ENCODE measurements around the gene CNTNAP2.
"Not testable (repeated sequence)": the region's sequence is repeated elsewhere in the genome, so short reads cannot be mapped to it uniquely, and the experiment has no call there.

The CNTNAP2 gene

GRCh38 chr7:147593271-147594057 is 1476.9 kb downstream of the CNTNAP2 start:
- no peak overlapping the region for H3K9ac ChIP-seq
- no peak for TF ChIP-seq Cebpa-rat (IDR thresholded peaks at IDR 0.05)
- H3K27ac ChIP-seq = no peak overlapping the region
- H3K4me2 ChIP-seq = no peak overlapping the region
- no peaks in the 10 kb centered on the region for H3K27me3 ChIP-seq
- no peaks in the 10 kb centered on the region for H4K20me1 ChIP-seq
- H3K36me3 ChIP-seq = no peaks in the 10 kb centered on the region
- H3K9me3 ChIP-seq = peaks cover 8% of the 10 kb centered on the region; the same call in 1 of the 2 replicates
- H3K4me1 ChIP-seq = no peaks in the 10 kb centered on the region
- no peak overlapping the region for H3K4me3 ChIP-seq

- TF ChIP-seq Cebpa-rat (IDR thresholded peaks at IDR 0.05) = no peak
- no peak overlapping the region for H3K4me3 ChIP-seq
- H4K20me1 ChIP-seq = no peaks in the 10 kb centered on the region
- H3K9ac ChIP-seq = no peak overlapping the region
- no peaks in the 10 kb centered on the region for H3K27me3 ChIP-seq
- no peaks in the 10 kb centered on the region for H3K4me1 ChIP-seq
- no peaks in the 10 kb centered on the region for H3K36me3 ChIP-seq
- no peak overlapping the region for H3K4me2 ChIP-seq
- H3K9me3 ChIP-seq = peaks cover 14% of the 10 kb centered on the region; the same call in 1 of the 2 replicates
- H3K27ac ChIP-seq = no peak overlapping the region
Measured at GRCh38 chr7:147595042-147595441, 1478.4 kb downstream of the CNTNAP2 start.

DNA sequence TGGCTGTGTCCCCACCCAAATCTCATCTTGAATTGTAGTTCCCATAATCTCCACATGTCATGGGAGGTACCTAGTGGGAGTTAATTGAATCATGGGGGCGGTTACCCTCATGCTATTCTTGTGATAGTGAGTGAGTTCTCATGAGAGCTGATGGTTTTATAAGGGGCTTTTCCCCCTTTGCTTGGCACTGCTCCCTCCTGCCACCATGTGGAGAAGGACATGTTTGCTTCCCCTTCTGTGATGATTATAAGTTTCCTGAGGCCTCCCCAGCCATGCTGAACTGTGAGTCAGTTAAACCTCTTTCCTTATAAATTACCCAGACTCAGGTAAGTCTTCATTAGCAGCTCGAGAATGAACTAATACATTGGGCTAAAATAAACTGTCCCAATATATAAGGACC is 1482.1 kb downstream of the CNTNAP2 start:
- not testable (repeated sequence) for H3K9ac ChIP-seq, H4K20me1 ChIP-seq

DNA sequence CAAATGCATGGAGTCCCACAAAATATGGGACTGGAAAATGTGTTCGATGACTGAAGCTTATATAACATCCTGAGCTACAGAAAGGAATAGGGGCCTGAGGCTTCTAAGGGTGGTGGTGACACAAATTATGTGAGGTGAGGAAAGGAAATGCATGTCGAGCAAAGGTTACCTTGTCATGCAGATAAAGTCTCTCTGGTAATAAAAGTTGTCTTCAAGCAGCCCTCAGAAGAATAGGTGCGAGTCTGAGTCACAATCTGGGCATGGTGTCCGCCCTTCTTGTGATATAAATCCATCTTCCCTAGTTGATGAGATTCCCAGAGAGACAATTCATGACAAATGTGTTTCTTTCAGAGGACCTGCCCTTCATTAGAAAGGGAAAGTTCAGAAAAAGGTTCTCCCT is 1488.7 kb downstream of the CNTNAP2 start:
- Histone ChIP-seq H3K9ac (no peak overlapping the region), H3K27ac (no peak overlapping the region), H3K9me3 (no peaks in the 10 kb centered on the region), H3K36me3 (no peaks in the 10 kb centered on the region), H3K4me1 (no peaks in the 10 kb centered on the region), H4K20me1 (no peaks in the 10 kb centered on the region), H3K4me3 (no peak overlapping the region), H3K27me3 (no peaks in the 10 kb centered on the region), H3K4me2 (no peak overlapping the region)
- TF ChIP-seq Cebpa-rat (IDR thresholded peaks at IDR 0.05) = no peak

More for the DNA sequence above, 1482.1 kb downstream of the CNTNAP2 start:
- H3K27ac ChIP-seq, H3K4me3 ChIP-seq, H3K36me3 ChIP-seq, H3K4me2 ChIP-seq, H3K4me1 ChIP-seq, H3K27me3 ChIP-seq: not testable (repeated sequence)
- peaks cover 14% of the 10 kb centered on the region; the same call in 1 of the 2 replicates for H3K9me3 ChIP-seq

- Histone ChIP-seq H3K4me2 (no peak overlapping the region), H3K27ac (no peak overlapping the region), H3K4me3 (no peak overlapping the region), H3K9me3 (no peaks in the 10 kb centered on the region), H3K9ac (no peak overlapping the region), H3K4me1 (no peaks in the 10 kb centered on the region), H3K27me3 (no peaks in the 10 kb centered on the region), H4K20me1 (no peaks in the 10 kb centered on the region), H3K36me3 (no peaks in the 10 kb centered on the region)
- no peak for TF ChIP-seq Cebpa-rat (IDR thresholded peaks at IDR 0.05)
Measured at GRCh38 chr7:147607157-147607800, 1490.7 kb downstream of the CNTNAP2 start.

- Histone ChIP-seq H4K20me1 (no peaks in the 10 kb centered on the region), H3K4me3 (no peak overlapping the region), H3K9ac (no peak overlapping the region), H3K4me2 (no peak overlapping the region), H3K36me3 (no peaks in the 10 kb centered on the region), H3K9me3 (no peaks in the 10 kb centered on the region), H3K27me3 (no peaks in the 10 kb centered on the region), H3K4me1 (no peaks in the 10 kb centered on the region), H3K27ac (no peak overlapping the region)
- TF ChIP-seq Cebpa-rat (IDR thresholded peaks at IDR 0.05) = no peak
Measured at GRCh38 chr7:147611431-147611830, 1494.8 kb downstream of the CNTNAP2 start.

GRCh38 chr7:147635288-147635687 is 1518.7 kb downstream of the CNTNAP2 start:
- TF ChIP-seq Cebpa-rat (IDR thresholded peaks at IDR 0.05) = no peak
- H3K36me3 ChIP-seq = no peaks in the 10 kb centered on the region
- H4K20me1 ChIP-seq = no peaks in the 10 kb centered on the region
- no peak overlapping the region for H3K4me3 ChIP-seq
- no peak overlapping the region for H3K4me2 ChIP-seq
- no peak overlapping the region for H3K27ac ChIP-seq
- H3K9me3 ChIP-seq = peaks cover 4% of the 10 kb centered on the region; the same call in 1 of the 2 replicates
- no peak overlapping the region for H3K9ac ChIP-seq
- H3K27me3 ChIP-seq = no peaks in the 10 kb centered on the region
- no peaks in the 10 kb centered on the region for H3K4me1 ChIP-seq

DNA sequence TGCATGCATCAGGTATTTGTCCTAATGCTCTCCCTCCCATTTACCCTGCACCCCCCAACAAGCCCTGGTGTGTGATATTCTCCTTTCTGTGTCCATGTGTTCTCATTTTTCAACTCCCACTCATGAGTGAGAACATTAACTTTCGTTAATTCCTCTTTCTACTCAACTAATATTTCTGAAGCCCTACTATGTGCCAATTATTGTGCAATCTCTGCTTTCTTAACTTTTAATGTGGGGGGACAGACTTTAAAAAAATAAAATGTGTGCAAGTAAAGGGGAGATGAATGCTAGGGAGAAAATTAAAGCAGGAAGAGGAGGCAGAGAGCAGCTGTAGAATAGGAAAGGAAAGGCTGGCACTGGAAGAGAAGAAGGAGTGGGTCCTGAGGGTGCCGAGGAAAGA is 1520.0 kb downstream of the CNTNAP2 start:
- no peak overlapping the region for H3K4me2 ChIP-seq
- H3K36me3 ChIP-seq = no peaks in the 10 kb centered on the region
- no peaks in the 10 kb centered on the region for H4K20me1 ChIP-seq
- H3K4me3 ChIP-seq = no peak overlapping the region
- H3K27ac ChIP-seq = no peak overlapping the region
- no peaks in the 10 kb centered on the region for H3K4me1 ChIP-seq
- no peaks in the 10 kb centered on the region for H3K27me3 ChIP-seq
- 0 out of 2 replicates have a peak, but pooled peaks have one; percentile 10 for TF ChIP-seq Cebpa-rat (IDR thresholded peaks at IDR 0.05)
- peaks cover 4% of the 10 kb centered on the region; the same call in 1 of the 2 replicates for H3K9me3 ChIP-seq
- no peak overlapping the region for H3K9ac ChIP-seq

GRCh38 chr7:147638566-147638965 is 1522.0 kb downstream of the CNTNAP2 start:
- no peak overlapping the region for H3K4me3 ChIP-seq
- no peaks in the 10 kb centered on the region for H3K27me3 ChIP-seq
- no peak overlapping the region for H3K27ac ChIP-seq
- H4K20me1 ChIP-seq = no peaks in the 10 kb centered on the region
- H3K9ac ChIP-seq = no peak overlapping the region
- no peak for TF ChIP-seq Cebpa-rat (IDR thresholded peaks at IDR 0.05)
- no peaks in the 10 kb centered on the region for H3K4me1 ChIP-seq
- no peak overlapping the region for H3K4me2 ChIP-seq
- no peaks in the 10 kb centered on the region for H3K9me3 ChIP-seq
- H3K36me3 ChIP-seq = no peaks in the 10 kb centered on the region

- no peak overlapping the region for H3K4me3 ChIP-seq
- no peak for TF ChIP-seq Cebpa-rat (IDR thresholded peaks at IDR 0.05)
- H4K20me1 ChIP-seq = no peaks in the 10 kb centered on the region
- no peak overlapping the region for H3K4me2 ChIP-seq
- H3K27ac ChIP-seq = no peak overlapping the region
- no peaks in the 10 kb centered on the region for H3K27me3 ChIP-seq
- H3K36me3 ChIP-seq = no peaks in the 10 kb centered on the region
- no peak overlapping the region for H3K9ac ChIP-seq
- H3K9me3 ChIP-seq = no peaks in the 10 kb centered on the region
- H3K4me1 ChIP-seq = no peaks in the 10 kb centered on the region
Measured at GRCh38 chr7:147639037-147639436, 1522.4 kb downstream of the CNTNAP2 start.
